HG03457 (cell line): ENCODE measurements around the gene SEMA3C.
"Not testable (repeated sequence)": the region's sequence is repeated elsewhere in the genome, so short reads cannot be mapped to it uniquely, and the experiment has no call there.

Experiments
- ATAC-seq: cut with Tn5 transposase; IDR thresholded peaks from one replicate; pipeline ENCODE4 v1.9.1; 2021; ENCODE audit warnings: moderate number of reproducible peaks; ENCODE audit not compliant: unreplicated experiment

Gene SEMA3C

DNA sequence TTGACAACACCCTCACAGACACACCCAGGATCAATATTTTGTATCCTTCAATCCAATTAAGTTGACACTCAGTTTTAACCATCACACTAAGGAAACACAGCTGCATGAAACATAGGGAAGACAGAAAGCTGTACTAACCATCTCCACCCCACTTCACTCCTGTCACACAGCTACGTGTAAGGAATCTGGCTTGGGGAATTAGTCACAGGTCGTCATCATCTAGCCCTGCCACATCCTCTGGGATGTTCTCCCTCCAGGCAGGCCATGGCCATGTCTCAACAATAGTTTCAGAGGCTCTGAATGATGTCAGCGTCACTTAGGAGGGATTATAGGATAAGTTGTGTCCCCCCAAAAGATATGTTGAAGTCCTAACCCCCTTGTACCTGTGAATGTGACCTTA, 10.8 kb upstream of the SEMA3C start:
- no peak for ATAC-seq

DNA sequence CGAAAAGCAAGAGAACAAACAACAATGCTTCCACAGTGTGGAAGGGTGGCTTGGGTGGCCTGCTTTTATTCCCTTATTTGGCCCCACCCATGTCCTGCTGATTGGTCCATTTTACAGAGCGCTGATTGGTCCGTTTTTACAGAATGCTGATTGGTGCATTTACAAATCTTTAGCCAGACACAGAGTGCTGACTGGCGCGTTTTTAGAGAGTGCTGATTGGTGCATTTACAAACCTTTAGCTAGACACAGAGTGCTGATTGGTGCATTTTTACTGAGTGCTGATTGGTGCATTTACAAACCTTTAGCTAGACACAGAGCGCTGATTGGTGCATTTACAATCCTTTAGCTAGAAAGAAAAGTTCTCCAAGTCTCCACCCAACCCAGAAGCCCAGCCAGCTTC, 8.1 kb upstream of the SEMA3C start:
- not testable (repeated sequence) for ATAC-seq

- no peak for ATAC-seq
Measured at GRCh38 chr7:80924090-80924489, 5.2 kb upstream of the SEMA3C start.

GRCh38 chr7:80923211-80923612, 4.4 kb upstream of the SEMA3C start:
- no peak for ATAC-seq

GRCh38 chr7:80922253-80923049, 3.6 kb upstream of the SEMA3C start:
- ATAC-seq = no peak

DNA sequence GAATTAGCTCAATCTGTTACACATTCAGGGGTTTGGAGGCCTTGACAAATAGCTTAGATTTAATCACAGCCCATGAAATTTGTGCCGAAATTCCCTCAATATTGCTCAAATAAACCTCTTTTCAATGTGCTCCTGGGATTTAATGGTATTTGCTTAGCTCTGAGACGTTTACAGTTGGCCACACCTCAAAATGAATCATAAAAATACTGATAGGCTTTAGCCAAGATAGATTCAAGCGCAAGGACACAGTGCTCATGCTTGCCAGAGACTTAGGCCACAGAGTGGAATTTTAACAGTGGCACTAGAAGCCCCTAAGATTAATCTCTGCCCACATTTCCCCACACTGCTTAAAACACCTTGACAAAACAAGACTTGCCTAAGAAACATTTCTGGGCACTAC, 2.3 kb upstream of the SEMA3C start:
- ATAC-seq = no peak

DNA sequence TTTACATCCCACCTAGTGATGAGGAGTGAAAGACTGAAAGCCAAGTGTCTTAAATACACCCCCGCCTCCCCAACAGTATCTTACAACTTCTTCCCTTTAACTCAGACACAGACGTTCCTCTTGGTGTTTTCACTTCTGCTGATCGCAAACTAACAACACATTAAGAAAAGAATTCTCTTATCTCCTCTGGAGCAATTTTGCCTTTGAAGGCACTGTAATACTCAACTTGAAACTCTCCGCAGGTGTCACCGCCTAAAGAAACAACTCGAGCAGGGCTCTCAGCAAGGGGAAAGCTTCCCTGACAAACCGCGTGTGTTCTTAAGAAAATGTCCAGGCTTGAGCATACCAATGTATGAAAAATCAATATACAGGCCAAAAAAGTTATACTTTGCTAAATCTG, 452 bp downstream of the SEMA3C start:
- no peak for ATAC-seq

DNA sequence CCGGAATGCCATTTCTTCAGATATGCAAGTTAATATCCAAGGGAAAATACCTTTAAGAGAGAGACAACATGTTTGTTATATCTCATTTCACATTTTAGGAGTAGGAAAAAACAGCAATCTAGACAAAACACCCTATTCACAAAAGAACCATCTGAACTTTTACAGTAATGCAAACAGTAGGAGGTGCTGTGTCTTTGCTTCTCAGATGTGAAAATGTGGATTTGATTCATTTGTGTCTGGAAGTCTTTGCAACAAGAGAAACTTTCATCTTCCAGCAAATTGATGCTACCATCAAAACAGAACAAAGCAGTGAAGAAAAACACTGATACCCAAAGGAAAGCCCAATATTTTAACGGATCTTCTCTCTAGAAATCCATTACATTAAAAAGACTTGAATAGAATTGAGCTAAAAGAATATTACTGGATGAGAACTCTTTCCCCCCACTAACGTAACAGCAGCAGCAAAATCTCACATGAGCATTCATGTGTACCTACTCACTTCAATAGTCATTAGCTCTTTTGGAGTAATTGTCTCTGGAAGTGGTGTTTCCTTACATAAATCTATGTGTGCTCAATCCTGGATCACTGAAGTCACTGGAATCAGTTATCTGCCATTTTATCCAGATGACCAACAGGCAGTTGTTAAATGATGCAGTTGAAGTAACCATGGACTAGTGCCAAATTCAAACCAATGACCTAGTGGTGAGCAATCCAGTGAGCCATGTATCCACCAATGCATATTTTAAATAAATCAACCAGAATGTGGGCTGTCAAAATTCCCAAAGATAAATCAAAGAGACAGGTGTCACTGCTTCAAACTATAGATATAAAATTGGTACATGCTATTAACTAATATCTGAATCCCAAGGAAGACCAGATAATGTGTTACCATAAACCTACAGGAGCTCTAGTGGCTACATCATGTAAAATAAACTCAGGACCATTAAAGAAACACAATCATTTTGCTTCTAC, 1.8 kb downstream of the SEMA3C start:
- no peak for ATAC-seq

GRCh38 chr7:80910228-80910627, 8.6 kb downstream of the SEMA3C start:
- ATAC-seq = no peak

- ATAC-seq = no peak
Measured at GRCh38 chr7:80908360-80908797, 10.5 kb downstream of the SEMA3C start.

DNA sequence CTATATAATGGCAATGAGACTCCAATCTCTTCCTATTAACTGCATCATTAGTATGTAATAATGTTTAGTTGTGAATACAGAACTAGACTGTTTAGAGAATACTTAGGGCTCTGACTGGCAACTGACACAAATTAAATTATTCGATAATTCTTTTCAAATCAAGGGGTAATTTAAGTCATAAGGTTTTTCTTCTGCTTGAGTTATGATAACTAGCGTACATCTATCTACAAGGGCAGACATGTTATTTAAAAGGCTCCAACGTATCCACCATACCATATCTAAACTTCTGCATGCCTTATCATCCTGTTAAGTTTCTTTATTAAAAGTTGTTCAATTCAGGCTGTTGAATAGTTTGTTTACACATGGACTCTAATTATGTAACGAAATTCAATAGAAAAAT, 11.2 kb downstream of the SEMA3C start:
- no peak for ATAC-seq

GRCh38 chr7:80907141-80907601, 11.7 kb downstream of the SEMA3C start:
- no peak for ATAC-seq

DNA sequence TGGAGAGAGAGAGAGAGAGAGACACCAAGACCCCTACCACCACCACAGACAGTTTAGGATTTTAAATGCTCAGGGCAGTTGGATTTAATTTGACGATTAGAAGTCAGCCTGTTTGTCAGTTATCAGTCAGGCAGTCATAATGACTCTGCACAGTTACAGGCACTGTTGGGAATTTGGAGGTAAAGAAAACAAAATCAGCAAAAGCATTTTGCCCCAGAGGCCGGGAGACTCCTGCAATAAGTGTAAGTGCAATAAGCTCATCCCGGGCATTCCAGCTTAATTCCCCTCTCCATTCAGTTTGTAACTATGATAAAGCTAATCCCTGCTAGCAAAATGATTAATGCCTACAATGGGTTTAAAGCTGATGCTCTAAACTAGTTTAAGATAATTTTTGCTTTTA, 13.5 kb downstream of the SEMA3C start:
- ATAC-seq = no peak

- no peak for ATAC-seq
Measured at GRCh38 chr7:80902716-80903308, 16.0 kb downstream of the SEMA3C start.

GRCh38 chr7:80902019-80902418, 16.8 kb downstream of the SEMA3C start:
- ATAC-seq = no peak

DNA sequence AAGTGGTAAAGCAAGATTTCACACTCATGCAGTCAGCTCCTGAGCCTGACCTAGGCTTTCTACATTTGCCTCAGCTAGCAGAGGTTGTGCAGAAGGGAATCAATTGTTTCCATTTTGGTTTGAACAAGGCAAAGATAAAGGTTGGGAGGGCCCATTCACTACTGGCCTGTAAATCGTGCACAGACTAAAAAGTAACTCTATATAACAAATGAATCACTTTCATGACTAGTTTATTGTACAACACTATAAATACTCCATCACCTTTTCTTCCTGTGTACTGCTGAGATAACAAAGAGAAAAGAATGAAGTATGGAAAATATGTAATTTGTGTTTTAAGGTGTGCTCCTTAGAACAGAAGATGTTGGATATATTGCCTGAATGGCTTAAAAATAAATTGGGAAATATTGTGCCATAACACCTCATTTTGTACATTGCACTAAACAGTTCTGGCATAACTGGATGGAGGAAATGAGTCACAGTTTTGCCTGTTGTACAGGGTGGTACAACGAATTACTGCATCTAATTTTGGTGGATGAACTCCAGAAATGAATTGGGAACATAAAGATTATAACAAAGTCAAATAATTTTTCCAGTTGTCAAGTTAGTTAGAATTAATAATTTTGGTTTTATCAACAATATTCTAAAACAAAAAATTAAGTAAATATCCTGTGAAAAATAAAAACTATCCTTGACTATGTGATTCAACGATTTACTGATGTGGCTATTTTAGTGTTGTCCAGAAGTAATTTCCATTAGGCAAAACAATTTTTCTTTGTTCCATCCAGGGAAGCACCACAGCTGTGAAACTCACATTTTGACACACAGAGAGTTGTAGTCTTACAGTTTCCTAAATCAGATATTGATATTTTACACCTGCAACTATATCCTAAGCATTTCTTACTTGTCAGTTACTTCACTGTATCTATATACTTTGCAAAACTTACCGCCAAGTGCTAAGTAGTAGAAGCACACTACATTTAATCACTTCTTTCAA, 18.0 kb downstream of the SEMA3C start:
- no peak for ATAC-seq

- no peak for ATAC-seq
Measured at GRCh38 chr7:80896906-80897598, 21.8 kb downstream of the SEMA3C start.

DNA sequence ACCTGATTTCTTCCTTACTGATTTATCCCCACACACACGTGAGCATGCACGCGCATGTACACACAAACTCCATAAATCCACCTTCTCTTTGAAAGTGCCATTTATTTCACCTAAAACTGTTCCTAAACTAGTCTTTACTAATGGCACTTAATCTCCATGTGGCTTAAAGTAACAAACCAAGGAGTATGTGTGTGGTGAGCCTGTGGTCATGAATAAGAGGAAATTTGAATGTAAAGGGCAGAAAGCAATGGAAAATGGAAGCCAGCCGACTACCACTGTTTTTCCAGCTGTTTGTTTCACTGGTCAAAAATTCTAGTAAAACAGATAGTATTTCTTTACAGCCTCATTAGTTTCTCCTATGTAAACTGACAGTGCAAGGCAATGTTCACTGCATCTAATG, 23.8 kb downstream of the SEMA3C start:
- no peak for ATAC-seq

DNA sequence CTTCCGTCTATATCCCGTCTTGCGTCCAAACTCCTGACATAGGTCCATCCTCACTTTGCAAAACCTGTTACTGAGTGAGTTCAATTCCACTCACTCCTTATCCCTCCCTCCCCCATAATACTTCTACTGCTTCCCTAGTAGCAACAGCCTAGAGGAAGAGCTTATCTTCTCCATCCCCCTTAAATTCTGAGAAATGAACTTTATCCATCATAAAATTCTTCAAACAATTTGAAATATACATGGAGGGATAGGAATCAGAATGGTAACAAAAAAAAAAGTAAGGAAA, 27.6 kb downstream of the SEMA3C start:
- ATAC-seq = no peak
